Loucy (cell line): ENCODE data around the gene ZBTB38.

Source experiments
- CTCF ChIP-seq: fragments of 200-600 bp; sonication (generic); conservative IDR thresholded peaks from 2 replicates; pipeline ENCODE4 v1.5.1; 2014; ENCODE audit warnings: mild to moderate bottlenecking, antibody characterized with exemption, low read length
- EZH2phosphoT487 ChIP-seq: fragments of 200-600 bp; IDR thresholded peaks from 2 replicates; pipeline ENCODE4 v1.6.1; 2018; ENCODE audit warnings: antibody characterized with exemption, mild to moderate bottlenecking, moderate library complexity, borderline replicate concordance

- TF ChIP-seq CTCF = no peak
- TF ChIP-seq EZH2phosphoT487 = no peak
Observed at GRCh38 chr3:141354517-141354916, 13.8 kb upstream of the ZBTB38 start.
